A673 (cell line): ENCODE data around the gene SH3D21. TPM values are rescaled to one million over a fixed set of nuclear protein-coding genes. Genes with fewer than 3 reads are reported as not detected.

Experiments used
- BruUV-seq: library from RNA; stranded (reverse); fragments of 400-500 nt; replicated peaks from 2 replicates; lab custom pipeline; 2021; lab: Mats Ljungman, UMichigan
- CTCF ChIA-PET: fragments of 300-600 bp; sonication (Branson Sonifier 250); formaldehyde crosslinking; loops from one replicate; lab custom pipeline; 2022; ENCODE audit warnings: antibody characterized with exemption; lab: Charles Lee
- POLR2A ChIA-PET: fragments of 300-600 bp; sonication (Branson Sonifier 250); formaldehyde crosslinking; loops from one replicate; lab custom pipeline; 2022; ENCODE audit warnings: antibody characterized with exemption; ENCODE audit not compliant: low non-redundant PET; lab: Charles Lee
- DNase-seq: peaks from one replicate; pipeline ENCODE4 v3.0.0-alpha.2; 2015; ENCODE audit warnings: low spot score
- H3K27ac ChIP-seq: fragments of 200-600 bp; sonication (generic); 2 replicates; pipeline ENCODE4 v1.5.1; 2016; ENCODE audit warnings: mixed run types, low read depth, mild to moderate bottlenecking, mixed read lengths, antibody characterized with exemption, low read length; ENCODE audit not compliant: poor library complexity, severe bottlenecking
- H3K27me3 ChIP-seq: fragments of 200-600 bp; sonication (generic); replicated peaks from 2 replicates; pipeline ENCODE4 v1.6.1; 2017; ENCODE audit warnings: mixed run types, low read depth, mild to moderate bottlenecking, mixed read lengths, antibody characterized with exemption, low read length; ENCODE audit not compliant: insufficient read depth, poor library complexity
- H3K36me3 ChIP-seq: fragments of 200-600 bp; sonication (generic); 2 replicates; pipeline ENCODE4 v1.6.1; 2016; ENCODE audit warnings: mixed run types, mild to moderate bottlenecking, mixed read lengths, antibody characterized with exemption, low read length; ENCODE audit not compliant: insufficient read depth, poor library complexity, severe bottlenecking
- H3K4me1 ChIP-seq: fragments of 200-600 bp; sonication (generic); 2 replicates; pipeline ENCODE4 v1.6.1; 2017; ENCODE audit warnings: mixed run types, mild to moderate bottlenecking, mixed read lengths, antibody characterized with exemption, low read length; ENCODE audit not compliant: insufficient read depth, poor library complexity, severe bottlenecking
- H3K4me3 ChIP-seq: fragments of 200-600 bp; sonication (generic); 2 replicates; pipeline ENCODE4 v1.5.1; 2016; ENCODE audit warnings: low read depth, mixed run types, mild to moderate bottlenecking, mixed read lengths, low read length; ENCODE audit not compliant: poor library complexity, severe bottlenecking
- H3K9me3 ChIP-seq: fragments of 200-600 bp; sonication (generic); 2 replicates; pipeline ENCODE4 v1.6.1; 2016; ENCODE audit warnings: mixed run types, low read depth, mild to moderate bottlenecking, mixed read lengths, antibody characterized with exemption, low read length; ENCODE audit not compliant: poor library complexity, severe bottlenecking
- CTCF ChIP-seq: fragments of 300-800, 200-600 bp; sonication (generic); conservative IDR thresholded peaks from 2 replicates; pipeline ENCODE4 v1.5.1; 2017; ENCODE audit warnings: low read depth, mild to moderate bottlenecking, antibody characterized with exemption, low read length, moderate library complexity, mixed read lengths
- EZH2 ChIP-seq: fragments of 200-600 bp; sonication (generic); IDR thresholded peaks from 2 replicates; pipeline ENCODE4 v1.6.1; 2017; ENCODE audit warnings: borderline replicate concordance, low read depth, mild to moderate bottlenecking, mixed read lengths, antibody characterized with exemption, low read length; ENCODE audit not compliant: poor library complexity, severe bottlenecking
- intact Hi-C: fragments of 100-400 bp; cut with micrococcal nuclease; formaldehyde crosslinking; loops from one replicate; pipeline ENCODE4 v1.10.0; 2022; ENCODE audit not compliant: unreplicated experiment
- total RNA-seq: library from RNA; stranded (reverse); gene quantifications from 2 replicates; pipeline ENCODE4 v1.2.3, GENCODE V29; 2021

Gene SH3D21
- total RNA-seq, 1 experiment from 2014 or later: 2.9 TPM

- Histone ChIP-seq H3K27me3 (no peaks in the 10 kb centered on the region), H3K36me3 (no peaks in the 10 kb centered on the region), H3K4me3 (peak overlapping the region; percentile 65), H3K9me3 (no peaks in the 10 kb centered on the region), H3K27ac (no peak overlapping the region), H3K4me1 (peaks cover 12% of the 10 kb centered on the region)
- no TSS peak for BruUV-seq
- CTCF ChIA-PET: no interaction called here
- intact Hi-C loops: no loop called here
- DNase-seq: no peak
- POLR2A ChIA-PET: no interaction called here
- TF ChIP-seq EZH2 (no peak), CTCF (no peak)
Observed at GRCh38 chr1:36322786-36323635, 16.8 kb downstream of the SH3D21 start.

GRCh38 chr1:36323636-36324352 lies 17.6 kb downstream of the SH3D21 start, which contains the start of gene EVA1B:
TSS of gene EVA1B (minus strand) at chr1:36323645. CDS start at chr1:36323037, 608 bp downstream.
- no peaks in the 10 kb centered on the region for H3K9me3 ChIP-seq
- no peaks in the 10 kb centered on the region for H3K36me3 ChIP-seq
- H3K27me3 ChIP-seq: no peaks in the 10 kb centered on the region
- no TSS peak for BruUV-seq
- TF ChIP-seq EZH2: no peak
- TF ChIP-seq CTCF: no peak
- peak; percentile 67 for DNase-seq
- peak within 1 kb of the TSS; percentile 65 for H3K4me3 ChIP-seq
- CTCF ChIA-PET: no interaction called here
- no peak within 1 kb of the TSS for H3K27ac ChIP-seq
- H3K4me1 ChIP-seq: peaks cover 12% of the 10 kb centered on the region
- intact Hi-C loops: no loop called here
- POLR2A ChIA-PET: no interaction called here

GRCh38 chr1:36324353-36324703 lies 18.2 kb downstream of the SH3D21 start:
- ChIA-PET CTCF (no interaction called here), POLR2A (no interaction called here)
- H3K27ac ChIP-seq: no peak overlapping the region
- H3K36me3 ChIP-seq: no peaks in the 10 kb centered on the region
- intact Hi-C loops: no loop called here
- DNase-seq: no peak
- H3K4me3 ChIP-seq: no peak overlapping the region
- BruUV-seq: no TSS peak
- no peaks in the 10 kb centered on the region for H3K9me3 ChIP-seq
- no peaks in the 10 kb centered on the region for H3K27me3 ChIP-seq
- peaks cover 12% of the 10 kb centered on the region for H3K4me1 ChIP-seq
- TF ChIP-seq EZH2 (no peak), CTCF (no peak)
